NCI-H1105 treated with DMSO at 0.1 percent for 48 hours (cell line): ENCODE measurements around the gene ATG7.
A peak's percentile ranks its signal among the peaks of the same experiment; 100 is the strongest.

Experiments used
- DNase-seq: peaks from one replicate; lab custom pipeline; 2025; lab: John Stamatoyannopoulos, UW

Gene ATG7, protein sequence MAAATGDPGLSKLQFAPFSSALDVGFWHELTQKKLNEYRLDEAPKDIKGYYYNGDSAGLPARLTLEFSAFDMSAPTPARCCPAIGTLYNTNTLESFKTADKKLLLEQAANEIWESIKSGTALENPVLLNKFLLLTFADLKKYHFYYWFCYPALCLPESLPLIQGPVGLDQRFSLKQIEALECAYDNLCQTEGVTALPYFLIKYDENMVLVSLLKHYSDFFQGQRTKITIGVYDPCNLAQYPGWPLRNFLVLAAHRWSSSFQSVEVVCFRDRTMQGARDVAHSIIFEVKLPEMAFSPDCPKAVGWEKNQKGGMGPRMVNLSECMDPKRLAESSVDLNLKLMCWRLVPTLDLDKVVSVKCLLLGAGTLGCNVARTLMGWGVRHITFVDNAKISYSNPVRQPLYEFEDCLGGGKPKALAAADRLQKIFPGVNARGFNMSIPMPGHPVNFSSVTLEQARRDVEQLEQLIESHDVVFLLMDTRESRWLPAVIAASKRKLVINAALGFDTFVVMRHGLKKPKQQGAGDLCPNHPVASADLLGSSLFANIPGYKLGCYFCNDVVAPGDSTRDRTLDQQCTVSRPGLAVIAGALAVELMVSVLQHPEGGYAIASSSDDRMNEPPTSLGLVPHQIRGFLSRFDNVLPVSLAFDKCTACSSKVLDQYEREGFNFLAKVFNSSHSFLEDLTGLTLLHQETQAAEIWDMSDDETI

DNA sequence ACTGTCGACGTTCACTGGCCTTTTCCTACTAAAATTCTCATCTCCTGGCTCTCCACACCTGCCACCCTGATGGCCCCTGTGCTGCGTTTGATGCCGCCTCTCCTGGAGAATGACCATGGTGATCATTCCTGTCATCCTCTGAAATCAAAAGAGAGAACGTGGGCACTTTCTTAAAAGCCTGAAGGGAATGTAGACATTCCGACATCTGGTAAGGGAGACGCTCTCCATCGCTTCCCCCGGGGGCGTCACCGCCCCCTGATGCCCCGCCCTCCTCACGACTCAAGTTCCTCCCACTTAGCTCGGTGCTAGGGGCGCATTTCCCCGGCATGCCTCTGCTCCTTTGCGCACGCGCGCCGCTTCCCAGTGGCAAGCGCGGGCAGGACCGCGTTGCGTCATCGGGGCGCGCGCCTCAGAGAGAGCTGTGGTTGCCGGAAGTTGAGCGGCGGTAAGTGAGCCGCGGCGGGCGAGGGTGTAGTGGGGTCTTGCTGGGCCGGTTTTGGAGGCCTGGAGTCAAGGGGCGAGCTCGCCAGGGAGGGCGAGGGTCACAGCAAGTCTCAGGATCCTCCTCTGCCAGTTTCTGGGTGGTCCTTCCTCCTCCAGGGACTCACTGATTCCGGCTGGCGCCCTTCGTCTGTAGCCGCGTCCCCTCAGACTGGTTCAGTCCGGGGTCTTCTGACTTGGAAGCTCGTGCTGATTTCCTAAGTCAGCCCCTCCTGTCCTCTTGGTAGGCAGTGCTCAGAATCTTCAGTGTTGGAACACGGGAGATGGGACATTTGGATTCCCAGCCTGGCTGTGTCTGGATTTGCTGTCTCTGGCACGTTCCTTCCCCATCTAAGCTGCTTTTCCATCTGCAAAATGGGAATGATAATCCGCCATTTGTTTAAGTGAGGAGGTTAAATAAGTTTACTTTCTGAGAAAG, at the start of gene ATG7:
Gene ATG7, plus strand, starts transcription at position 412 of the 919 bp plus-strand sequence. CDS start 26,299 bp downstream, outside the sequence.
- peak; percentile 82 for DNase-seq

DNA sequence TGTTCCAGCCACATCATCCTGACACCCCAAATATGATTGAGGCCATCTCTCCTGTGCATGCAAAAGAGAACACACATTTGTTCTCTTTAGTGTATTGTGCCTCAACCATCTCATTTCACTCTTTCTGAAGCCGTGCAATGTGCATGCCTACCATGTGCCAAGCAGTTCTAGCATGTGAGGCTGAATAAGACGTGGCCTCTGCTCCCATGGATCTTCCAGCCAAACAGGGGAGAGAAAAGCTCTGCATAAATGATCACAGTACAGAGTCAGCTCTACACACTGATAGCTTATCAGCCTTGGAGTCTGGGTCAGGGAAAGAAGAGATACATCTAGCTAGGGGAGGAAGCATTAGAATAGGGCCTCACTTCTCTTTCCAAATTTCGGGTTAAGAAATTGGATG, 48.2 kb upstream of the ATG7 start:
- DNase-seq: no peak

DNA sequence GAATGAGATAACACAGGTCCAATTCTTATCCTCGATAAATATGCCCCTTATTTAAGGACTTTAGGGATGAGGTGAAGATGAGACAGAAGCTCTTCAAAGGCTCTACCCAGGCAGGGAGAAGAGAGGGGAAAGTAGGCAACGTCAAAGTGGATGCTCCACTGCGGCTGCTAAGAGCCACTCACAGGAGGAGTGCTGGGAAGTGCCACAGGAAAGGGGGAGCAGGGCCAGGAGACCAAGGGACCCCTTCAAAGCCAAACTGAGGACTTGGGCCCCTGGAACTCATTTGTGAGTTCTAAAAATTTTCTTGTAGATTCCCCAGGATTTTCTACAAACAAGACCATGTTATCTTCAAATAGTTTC, 47.3 kb upstream of the ATG7 start:
- DNase-seq: no peak

DNA sequence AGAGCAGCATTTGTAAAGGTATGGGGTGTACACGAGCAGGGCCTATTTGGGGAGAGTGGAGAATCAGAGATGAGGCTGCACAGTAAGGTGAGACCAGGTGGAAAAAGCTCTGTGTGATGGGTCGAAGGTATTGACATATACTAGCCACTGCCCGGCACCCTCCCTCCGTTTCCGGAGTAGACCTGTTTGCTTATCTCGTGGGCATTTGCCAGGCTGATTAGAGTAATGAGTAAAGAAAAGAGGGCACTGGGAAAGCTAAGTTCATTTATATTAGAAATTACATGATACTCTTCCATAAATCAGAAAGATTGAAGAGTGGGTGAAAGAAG, 46.2 kb upstream of the ATG7 start:
- DNase-seq: no peak

DNA sequence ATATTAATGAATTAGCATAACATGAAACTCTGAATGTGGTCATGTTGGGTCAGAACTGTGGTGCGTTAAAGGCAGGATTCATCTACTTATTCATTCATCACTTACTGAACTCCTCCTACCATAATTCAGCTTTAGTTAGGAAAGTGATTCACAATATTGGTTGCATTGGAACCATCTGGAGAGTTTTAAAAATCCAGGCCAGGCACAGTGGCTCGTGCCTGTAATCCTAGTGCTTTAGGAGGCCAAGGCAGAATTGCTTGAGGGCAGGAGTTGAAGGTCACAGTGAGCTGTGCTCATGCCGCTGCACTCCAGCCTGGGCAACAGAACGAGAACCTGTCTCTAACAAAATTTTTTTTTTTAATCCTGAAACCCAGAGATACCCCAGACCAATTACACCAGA, 44.2 kb upstream of the ATG7 start:
- no peak for DNase-seq

DNA sequence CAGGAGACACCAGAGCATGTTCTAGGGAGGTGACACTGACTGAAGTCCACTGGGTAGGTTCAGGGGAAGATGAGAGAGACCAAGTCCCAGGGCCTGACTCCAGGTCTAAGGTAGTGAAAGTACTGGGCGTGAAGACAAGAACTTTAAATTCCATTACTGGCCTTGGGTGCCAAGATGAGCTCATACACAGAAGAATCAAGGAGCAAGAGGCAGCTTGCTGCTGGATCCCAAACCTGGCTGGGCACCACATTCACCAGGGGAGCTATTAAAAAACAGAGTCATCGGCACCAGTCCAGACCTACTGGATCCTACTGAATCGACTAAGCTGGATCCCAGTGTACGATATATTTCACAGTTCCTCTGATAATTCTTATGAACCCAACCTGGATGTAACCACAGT, 42.1 kb upstream of the ATG7 start:
- no peak for DNase-seq

DNA sequence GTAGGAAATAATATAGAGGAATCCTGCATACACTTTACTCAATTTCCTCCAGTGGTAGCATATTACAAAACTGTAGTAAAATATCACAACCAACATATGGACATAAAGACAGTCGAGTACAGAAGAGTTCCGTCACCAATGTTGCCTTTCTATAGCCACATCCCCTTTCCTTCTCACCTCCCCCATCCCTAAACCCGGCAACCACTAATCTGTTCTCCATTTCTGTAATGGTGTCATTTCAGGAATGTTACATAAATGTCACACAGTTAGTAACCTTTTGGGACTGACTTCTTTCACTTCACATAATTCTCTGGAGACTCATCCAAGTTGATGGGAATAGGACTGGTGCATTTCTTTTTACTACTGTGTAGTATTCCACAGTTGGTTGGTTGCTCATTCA, 41.4 kb upstream of the ATG7 start:
- no peak for DNase-seq

DNA sequence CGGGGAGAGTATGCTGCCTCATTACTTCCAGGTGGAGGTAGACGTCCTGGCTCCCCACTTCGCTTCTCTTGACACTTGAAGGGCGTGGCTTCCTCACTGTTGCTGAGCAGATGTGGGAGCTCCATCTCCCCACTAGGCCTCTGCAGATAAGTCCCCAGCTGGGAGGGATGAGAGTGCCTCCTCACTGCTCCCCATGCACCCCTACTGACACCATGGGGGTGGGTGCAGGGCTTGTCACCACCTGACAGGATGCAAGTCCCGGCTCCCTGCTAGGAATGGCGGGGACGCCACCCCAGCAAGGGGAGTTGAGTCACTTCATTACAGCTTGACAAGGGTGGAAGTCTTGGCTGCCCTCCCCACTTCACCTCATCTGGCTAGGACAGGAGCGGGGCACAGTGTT, 36.8 kb upstream of the ATG7 start:
- DNase-seq: no peak

DNA sequence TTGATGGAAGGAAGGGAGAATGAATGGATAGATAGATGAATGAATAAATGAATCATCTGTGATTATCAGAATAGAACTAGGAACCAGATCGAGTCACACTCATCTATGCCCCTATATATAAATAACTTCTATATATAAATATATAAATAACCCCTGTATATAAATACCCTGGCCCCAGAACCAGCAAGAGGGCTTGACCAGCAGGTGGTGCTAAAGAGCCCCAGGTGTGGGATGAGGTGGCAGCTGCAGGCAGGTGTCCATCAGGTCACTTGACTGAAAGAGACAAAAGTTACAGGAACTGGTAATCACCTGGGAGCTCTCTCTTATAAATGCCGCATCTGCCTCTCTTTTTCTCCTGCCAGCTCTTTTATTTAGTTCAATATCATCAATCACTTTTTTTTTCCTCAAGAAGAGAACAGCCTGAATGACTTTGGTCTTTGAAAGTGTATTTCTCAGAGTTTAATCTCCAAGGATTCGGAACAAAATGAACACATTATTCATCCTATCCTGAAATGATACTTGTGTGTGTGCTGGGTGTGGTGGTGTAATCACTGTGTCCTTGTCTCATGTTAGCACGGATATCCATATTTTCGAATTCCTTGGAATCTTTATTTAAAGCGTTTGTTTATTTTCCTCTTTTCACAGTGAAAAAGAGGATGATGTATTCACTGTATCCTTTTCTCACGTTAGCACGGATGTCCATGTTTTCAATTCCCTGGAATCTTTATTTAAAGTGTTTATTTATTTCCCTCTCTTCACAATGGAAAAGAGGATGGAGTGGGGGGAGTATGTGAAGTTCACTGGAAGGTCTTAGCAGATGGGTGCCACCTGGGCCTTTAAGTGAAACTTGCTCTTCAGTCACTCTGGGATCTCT, 35.4 kb upstream of the ATG7 start:
- DNase-seq: peak; percentile 71

DNA sequence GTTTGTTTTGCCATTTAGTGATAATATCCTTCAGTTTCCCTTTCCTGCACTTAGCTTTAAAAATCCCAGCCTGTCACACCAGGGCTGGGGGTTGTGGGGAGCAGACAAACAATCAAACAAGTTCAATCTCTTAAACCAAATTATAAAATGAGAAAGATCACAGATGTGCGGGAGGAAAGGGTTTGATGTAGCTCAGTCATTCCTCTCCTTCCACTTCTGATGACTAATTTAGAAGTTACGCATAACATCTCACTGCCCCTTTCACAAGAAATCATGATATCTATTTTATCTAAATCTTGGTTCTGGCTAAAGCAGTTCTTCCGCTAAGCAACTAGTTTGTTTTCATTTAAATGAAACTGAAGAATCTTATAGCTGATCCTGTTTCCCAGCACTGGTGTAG, 34.1 kb upstream of the ATG7 start:
- DNase-seq: no peak

DNA sequence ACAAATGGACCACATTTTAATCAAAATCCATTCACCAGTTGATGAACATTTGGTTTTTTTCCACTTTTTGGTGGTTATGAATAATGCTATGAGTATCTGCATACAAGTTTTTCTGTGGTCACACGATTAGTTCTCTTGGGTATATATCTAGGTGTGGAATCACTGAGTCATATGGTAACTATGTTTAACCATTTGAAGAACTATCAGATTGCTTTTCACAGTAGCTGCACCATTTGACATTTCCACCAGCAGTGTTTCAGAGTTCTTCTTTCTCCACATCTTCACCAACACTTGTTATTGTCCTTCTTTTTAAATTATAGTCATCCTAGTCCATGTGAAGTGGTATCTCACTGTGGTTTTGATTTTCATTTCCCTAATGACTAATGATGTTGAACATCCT, 33.3 kb upstream of the ATG7 start:
- DNase-seq: no peak

DNA sequence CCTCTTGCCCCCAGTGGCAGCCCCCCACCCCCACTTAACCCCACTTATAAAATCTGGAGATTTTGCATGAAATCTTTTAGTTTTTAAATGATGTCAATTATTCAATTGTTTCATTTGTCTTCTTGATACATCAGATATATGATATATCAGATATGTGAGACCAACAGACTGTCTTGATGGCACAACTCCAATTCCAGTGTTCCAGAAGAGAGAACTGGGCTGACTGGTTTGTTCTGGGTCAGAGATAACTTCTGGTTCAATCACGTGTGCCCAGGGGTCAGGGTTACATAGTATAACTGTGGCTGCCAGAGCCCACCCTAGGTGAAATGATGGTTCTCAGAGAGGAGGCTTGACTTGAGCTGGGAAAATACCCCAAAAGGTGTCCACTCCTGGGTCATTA, 32.4 kb upstream of the ATG7 start:
- no peak for DNase-seq

DNA sequence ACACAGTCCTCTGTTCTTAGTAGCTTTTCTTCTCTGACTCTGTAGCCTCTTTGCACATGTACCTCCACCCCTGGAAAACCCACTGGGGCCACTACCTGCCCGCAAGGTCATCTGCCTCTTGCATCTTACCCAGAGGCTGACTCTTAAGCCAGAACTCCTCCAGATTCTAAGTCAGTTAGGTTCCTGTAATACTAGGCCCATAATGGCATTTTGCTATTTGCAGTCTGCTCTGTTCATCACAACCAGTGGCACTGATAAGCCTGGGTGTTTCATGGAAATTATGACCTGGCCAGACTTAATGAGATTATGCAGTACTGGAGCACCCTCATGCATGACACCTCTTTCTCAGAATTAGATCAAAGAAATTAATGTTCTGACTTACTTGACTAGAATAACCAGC, 31.7 kb upstream of the ATG7 start:
- no peak for DNase-seq

DNA sequence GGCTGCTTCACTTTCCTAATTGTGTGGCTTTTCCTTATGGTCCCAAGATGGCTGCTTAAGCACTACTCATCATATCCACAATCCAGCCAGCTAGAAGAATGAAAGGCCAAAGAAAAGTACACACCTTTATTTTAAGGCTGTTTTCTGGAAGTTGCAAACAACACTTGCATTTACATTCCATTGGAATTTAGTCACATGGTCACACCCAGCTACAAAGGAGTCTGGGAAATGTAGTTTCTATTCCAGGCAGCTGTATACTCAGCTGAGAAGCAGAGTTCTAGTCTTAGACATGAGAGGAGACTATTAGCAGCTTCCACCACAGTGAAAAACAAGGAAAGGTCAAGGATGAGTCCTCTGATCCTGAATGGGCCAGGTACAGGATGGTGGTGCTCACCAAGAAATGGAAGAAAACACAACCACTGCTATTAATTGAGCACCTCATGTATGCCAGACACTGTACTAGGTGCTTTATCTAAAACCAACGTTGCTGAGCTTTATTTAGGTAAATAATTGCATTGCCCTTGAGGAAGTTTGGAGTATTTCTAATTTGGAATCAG, 28.0 kb upstream of the ATG7 start:
- DNase-seq: no peak

DNA sequence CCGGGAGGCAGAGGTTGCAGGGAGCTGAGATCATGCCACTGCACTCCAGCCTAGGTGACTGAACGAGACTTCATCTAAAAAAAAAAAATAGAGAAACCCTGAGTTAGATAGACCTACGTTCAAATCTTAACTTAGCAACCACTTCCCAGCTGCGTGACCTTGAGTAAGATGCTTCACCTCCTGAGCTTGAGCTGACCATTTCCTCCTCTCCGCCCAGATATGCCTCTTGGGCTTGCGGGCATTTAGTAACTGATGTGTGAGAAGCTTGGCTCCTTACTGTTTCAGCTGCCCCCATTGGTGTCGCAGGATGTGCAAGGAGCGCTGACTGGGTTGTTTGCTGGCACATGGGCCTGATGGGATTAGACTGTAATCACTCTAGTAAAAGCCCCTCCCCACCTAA, 26.9 kb upstream of the ATG7 start:
- no peak for DNase-seq

DNA sequence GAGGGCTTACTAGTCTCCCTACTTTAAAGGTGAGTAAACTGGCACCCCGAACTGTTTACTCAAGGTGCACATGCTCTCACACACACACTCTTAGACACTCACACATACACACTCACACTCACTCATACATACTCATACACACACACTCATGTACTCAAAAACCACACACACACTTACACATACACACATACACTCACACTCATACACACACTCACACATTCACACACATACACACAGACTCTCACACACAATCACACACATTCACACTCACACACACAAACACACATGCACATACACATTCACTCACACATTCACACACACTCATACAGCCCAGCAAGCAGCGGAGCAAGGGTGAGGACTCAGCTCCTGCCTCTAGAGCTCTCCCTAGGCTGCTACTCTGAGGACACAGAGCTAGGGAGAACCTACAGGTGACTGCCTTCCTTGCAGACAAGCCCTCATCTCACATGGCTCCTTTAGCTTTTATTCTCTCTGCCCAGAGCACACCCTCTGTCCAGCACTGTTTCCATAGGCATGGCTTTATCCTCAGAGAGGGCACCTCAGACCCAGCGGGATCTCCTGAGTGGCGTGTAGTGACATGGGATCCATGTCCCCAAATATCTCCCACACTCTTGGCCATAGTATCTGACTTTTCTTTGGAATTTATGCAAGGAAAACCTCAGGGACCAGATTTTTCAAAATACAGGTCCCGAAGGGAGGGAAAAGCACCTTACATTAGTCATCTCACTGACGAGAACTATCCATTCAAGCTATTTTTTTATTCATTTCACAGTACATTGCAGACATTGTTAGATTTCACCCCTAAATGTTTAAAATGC, 26.2 kb upstream of the ATG7 start:
- DNase-seq: no peak

DNA sequence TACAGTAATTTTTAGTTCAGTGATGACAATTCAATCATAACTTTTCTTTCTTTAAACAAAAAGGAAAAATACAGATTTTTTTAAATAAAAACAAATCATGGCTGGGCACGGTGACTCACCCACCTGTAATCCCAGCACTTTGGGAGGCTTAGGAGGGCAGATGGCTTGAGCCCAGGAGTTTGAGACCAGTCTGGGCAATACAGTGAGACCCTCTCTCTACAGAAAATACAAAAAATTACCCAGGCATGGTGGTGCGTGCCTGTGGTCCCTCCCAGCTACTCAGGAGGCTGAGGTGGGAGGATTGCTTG, 25.6 kb upstream of the ATG7 start:
- no peak for DNase-seq

DNA sequence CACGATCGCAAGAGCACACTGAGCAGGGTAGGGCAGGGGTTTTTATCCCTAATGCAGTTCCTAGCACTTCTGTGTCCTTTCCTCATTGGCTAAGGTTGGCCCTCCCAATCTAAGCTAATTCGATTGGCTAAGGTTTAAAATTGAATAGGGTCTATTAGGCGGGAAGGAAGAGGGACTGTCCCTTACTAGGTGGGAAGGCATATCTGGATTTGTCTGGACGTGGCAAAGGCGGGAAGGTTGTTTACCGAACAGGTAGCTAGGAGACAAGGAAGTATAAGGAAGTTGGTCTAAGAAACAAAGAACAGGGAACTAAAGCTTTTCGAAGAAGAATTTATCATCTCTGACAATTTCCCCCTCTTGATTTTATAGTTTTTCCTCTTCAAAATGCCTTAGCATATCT, 24.8 kb upstream of the ATG7 start:
- DNase-seq: peak; percentile 71

DNA sequence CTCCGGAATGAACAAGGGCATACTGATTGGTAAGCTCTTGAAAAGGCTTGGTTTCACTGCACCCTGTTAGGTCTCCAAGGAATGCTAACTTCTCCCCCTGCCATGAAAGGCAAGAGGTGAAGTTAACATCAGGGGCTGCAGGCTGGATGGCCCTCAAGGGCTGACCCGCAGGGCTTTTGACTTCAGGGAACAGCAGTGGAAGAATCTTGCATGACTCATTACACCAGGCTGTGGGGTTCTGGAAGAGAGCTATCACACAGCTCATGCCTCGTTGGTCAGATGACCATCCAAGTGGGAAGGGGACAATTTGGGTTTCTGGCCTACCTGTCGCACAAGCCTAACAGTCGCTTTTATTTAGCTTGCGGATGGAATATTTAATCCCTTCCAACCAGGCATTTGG, 23.6 kb upstream of the ATG7 start:
- no peak for DNase-seq

DNA sequence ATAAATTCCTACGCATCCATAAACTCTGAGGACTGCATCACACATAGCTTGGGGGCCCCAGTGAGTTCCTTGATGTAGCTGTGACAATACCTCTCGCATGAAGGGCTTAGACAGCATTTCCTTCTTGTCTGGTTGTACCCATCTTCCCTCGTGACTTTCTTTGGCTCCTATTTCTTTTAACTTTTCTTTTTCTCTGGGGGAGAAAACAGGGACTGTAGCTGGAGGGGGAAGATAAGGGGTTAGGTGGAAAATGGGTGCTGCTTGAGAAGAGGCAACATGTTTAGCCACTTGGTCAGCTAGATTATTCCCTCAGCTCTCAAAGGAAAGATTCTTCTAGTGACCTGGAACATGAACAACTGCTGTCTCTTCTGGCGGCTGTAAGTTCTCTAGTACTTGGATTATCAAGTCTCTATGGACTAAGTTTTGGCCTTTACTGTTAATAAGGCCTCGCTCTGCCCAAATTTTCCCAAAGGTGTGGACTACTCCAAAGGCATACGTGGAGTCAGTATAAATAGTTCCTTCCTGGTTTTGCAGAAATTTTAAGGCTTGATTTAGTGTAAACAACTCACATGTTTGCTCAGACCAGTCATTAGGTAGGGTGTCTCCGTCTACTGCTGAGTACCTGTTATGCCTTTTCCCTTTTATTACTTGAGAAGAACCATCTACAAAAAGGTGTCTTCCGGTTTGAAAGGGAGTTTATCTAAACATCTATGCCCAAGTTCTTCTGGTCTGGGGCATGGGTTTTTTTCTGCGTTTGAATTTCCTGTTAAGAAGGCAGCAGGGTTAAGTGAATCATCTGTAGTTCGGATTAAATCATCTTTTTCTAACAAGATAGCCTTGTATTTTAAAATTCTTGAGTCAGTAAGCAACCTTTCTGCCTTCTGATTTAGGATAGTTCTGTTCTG, 21.0 kb upstream of the ATG7 start:
- DNase-seq: no peak
